Astrocyte of the cerebellum (primary cell): ENCODE measurements around the gene TCF3.

Experiments used
- DNase-seq: peaks from one replicate; pipeline ENCODE4 v3.0.0-alpha.2; 2011; ENCODE audit warnings: low read depth
- H3K4me3 ChIP-seq: 2 replicates; pipeline ENCODE4 v1.5.1; 2011; ENCODE audit warnings: mild to moderate bottlenecking, low read depth, low read length, moderate library complexity
- in situ Hi-C: cut with HindIII; loops from 2 replicates; pipeline ENCODE4 v1.10.0; 2017; ENCODE audit warnings: low sequenced_read_pairs
- TF ChIP-seq, protein P1 (sequence below): IDR thresholded peaks from 2 replicates; pipeline ENCODE4 v1.5.1; 2012; ENCODE audit warnings: low read length, low read depth, moderate library complexity, mild to moderate bottlenecking; ENCODE audit errors: missing control alignments

Gene TCF3

DNA sequence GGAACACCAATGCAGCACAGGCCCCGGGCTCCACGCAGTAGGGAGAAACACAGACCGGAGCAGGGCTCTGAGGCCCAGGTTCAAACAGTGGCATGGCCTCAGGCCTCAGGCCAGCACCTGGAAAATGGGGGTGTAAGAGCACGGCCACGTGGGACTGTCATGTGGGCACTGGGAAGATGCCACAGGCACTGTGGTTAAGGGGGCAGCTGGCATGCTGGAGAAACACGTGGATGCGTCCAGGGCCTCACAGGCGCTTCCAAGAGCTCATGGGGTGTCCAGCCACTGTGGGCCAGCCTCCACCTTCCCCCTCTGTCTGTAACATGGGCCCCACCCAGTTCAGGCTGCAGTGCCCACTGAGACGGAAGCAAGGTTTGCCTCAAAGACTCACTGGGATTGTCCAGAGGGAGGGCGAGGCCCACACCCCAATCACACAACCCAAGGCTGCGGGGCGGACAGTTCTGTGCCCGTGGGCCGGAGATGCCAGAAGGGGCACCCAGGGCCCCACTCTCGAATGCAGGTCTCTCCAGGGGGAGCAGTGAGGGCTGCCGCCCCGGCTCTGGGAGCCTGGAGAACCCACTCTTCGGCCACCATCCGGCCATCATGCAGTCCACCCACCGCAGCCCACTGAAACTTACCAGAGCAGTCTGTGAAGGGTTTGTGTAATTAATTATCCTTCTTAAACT is 53.5 kb downstream of the TCF3 start:
- in situ Hi-C loops: no loop called here
- TF ChIP-seq, protein P1, sequence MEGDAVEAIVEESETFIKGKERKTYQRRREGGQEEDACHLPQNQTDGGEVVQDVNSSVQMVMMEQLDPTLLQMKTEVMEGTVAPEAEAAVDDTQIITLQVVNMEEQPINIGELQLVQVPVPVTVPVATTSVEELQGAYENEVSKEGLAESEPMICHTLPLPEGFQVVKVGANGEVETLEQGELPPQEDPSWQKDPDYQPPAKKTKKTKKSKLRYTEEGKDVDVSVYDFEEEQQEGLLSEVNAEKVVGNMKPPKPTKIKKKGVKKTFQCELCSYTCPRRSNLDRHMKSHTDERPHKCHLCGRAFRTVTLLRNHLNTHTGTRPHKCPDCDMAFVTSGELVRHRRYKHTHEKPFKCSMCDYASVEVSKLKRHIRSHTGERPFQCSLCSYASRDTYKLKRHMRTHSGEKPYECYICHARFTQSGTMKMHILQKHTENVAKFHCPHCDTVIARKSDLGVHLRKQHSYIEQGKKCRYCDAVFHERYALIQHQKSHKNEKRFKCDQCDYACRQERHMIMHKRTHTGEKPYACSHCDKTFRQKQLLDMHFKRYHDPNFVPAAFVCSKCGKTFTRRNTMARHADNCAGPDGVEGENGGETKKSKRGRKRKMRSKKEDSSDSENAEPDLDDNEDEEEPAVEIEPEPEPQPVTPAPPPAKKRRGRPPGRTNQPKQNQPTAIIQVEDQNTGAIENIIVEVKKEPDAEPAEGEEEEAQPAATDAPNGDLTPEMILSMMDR: no peak
- no peak for DNase-seq
- no peak overlapping the region for H3K4me3 ChIP-seq

DNA sequence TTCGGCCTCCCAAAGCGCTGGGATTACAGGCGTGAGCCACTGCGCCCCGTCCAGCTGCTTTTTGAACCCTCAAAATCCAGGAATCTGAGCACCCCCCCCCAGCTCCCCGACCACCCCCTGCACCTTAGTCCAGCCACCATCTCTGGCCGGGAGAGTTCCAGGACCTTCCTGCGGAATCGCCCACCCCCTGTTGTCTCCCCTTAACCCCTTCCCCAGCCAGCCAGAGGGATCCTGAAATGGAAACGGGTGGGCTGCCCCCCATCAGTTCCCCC is 59.0 kb downstream of the TCF3 start:
- no peak for DNase-seq
- H3K4me3 ChIP-seq: peak overlapping the region; percentile 62
- TF ChIP-seq, protein P1: no peak
- in situ Hi-C loops: no loop called here

DNA sequence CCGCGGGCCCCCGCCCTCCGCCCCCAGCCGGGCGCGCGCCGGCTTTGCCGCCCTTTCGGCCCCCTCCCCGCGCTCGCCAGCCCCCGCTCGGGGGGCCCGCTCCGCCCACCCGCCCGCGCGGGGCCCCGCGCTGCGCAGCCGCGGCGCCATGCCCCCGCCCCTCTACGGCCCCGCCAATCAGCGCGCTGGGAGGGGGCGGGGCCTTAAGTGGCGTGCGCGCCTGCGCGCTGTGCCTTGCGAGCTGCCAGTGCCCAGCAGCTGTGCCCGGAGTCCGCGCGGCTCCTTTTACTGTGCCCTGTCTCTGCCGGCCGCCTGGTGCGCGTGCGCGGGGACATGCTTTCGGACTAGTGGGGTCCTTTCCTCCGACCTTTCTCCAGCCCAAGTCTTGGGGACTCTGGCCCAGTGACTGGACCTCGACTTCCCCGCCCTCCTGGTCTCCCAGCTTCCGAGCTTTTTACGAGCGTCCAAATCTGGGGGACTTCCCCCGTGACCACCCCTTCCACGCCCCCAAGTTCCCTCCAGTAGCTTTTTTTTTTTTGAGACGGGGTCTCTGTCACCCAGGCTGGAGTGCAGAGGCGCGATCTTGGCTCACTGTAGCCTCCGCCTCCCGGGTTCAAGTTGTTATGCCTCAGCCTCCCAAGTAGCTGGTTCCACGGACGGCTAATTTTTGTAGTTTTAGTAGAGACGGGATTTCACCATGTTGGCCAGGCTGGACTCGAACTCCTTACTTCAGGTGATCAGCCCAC is 59.5 kb downstream of the TCF3 start, which contains the start of gene MBD3:
TSS of gene MBD3 (minus strand) at position 111 of the 746 bp plus-strand sequence. CDS start 234 bp downstream, outside the sequence.
- TF ChIP-seq, protein P1: no peak
- in situ Hi-C loops: no loop called here
- H3K4me3 ChIP-seq: peak within 1 kb of the TSS; percentile 94
- DNase-seq: peak; percentile 61

DNA sequence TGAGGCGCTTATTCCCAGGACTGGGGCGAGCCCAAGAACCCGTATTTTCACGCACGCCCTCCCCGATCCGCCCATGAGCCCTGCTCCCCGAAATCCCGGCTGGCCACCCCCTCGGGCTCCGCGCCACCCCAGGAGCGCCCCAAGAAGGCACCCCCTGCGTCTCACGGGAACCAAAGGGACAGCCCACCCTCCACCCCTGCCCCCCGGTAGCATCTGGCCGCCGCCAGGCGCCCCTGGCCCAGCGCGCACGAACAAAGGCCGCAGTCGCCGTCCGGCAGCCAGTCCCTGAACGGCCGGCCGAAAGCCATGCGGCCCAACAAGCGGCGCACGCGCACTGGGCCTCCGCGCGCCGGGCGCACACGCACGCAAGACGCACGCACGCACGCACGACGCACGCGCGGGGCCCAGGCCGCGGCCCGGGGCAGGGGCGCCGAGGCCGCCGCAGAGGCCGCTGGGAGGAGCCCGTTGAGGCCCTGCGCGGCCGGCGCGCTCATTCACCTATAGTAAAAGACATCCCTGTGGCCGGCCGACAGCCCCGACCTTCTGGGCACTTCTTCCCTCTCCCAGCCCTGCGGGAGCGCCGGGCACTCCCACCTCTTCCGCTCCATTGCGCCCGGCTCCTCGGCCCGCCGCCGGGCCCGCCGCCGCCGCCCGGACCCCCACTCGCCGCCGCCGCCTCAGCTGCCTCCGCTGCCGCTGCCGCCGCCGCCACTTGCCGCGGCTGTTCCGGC is 60.2 kb downstream of the TCF3 start:
- in situ Hi-C loops: no loop called here
- H3K4me3 ChIP-seq: peak overlapping the region; percentile 94
- TF ChIP-seq, protein P1: no peak
- peak; percentile 64 for DNase-seq

DNA sequence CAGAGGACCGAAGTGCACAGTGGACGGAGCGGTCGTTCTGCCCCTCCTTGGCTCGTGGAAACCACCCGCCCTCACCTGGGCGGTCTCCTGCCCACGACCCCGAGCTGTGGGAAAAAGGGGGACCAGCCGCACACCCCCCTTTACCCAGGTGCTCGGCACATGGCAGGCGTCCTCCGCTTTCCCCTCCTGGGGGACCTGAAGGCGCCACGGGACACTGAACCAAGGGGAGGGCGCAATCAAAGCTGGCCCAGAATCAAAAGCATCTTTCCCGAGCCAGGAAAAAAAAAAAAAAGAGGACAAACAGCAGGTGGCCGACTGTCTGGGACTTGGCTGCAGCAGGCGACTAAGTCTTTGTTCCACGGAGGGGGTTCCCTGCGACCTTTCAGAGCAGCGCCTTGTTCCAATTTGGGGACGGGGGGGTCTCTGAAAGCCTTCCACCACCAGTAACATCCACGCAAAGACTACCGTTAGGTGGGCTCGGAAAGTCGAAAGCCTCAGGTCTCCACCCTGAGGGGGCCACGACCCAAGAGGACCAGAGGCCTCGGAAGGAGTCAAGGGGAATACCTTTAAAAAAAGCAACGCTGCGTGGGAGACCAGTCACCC is 60.9 kb downstream of the TCF3 start:
- TF ChIP-seq, protein P1: no peak
- peak overlapping the region; percentile 94 for H3K4me3 ChIP-seq
- in situ Hi-C loops: no loop called here
- DNase-seq: no peak

DNA sequence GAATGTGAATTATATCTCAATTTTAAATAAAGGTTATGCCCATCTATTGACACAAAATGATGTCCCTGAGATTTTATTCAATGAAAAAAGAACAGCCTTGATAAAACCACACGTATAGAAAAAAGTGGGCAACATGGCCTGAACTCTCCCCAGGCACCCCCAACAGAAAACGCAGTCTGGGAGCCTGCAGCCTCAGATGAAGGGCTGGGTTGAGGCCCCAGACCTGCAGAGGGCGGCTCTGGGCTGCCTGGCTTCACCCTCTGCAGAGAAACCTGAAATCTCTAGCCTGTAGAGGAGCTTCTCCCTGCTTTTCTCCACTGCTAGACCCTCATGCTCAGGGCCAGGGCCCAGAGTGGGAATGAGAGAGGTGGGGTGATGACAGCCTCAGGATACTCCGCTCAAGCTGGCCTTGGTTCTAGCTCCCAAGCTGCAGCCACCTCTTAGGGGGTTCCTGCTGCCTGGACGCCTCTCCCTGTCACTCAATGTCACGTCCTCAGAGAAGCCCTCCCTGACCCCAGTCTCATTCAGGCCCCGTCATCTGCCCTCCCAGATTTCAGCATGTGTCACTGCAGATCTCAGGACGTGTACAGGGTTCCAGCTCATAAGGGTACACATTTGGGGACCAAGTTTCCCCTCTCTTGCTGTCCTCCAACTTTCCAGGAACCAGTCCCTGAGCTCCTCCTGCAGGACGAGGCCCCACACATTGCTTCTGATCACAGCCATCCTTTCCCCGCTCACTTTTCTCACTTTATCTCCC is 61.6 kb downstream of the TCF3 start:
- TF ChIP-seq, protein P1: peak; percentile 60
- no peak for DNase-seq
- peak overlapping the region; percentile 94 for H3K4me3 ChIP-seq
- in situ Hi-C loops: no loop called here
